GM19351 (cell line): ENCODE measurements around the gene AVPR1A.
"Not testable (repeated sequence)": the region's sequence is repeated elsewhere in the genome, so short reads cannot be mapped to it uniquely, and the experiment has no call there.

Experiments
- ATAC-seq: cut with Tn5 transposase; IDR thresholded peaks from one replicate; pipeline ENCODE4 v1.9.1; 2021; ENCODE audit warnings: mild to moderate bottlenecking, moderate library complexity; ENCODE audit not compliant: unreplicated experiment

AVPR1A gene

GRCh38 chr12:63150713-63151622 is at the start of gene AVPR1A:
AVPR1A (minus strand) TSS chr12:63151201; CDS start chr12:63150836, 365 bp downstream.
- ATAC-seq = no peak

GRCh38 chr12:63196168-63196567 is 45.2 kb upstream of the AVPR1A start:
- no peak for ATAC-seq

- ATAC-seq = no peak
These were observed 28.2 kb upstream of the AVPR1A start for GRCh38 chr12:63179224-63179623.

- no peak for ATAC-seq
These were observed 19.3 kb upstream of the AVPR1A start for GRCh38 chr12:63170321-63170720.

GRCh38 chr12:63167741-63168140 is 16.7 kb upstream of the AVPR1A start:
- ATAC-seq = not testable (repeated sequence)

- ATAC-seq = no peak
These were observed 13.9 kb upstream of the AVPR1A start for GRCh38 chr12:63164911-63165310.

GRCh38 chr12:63163541-63163940 is 12.5 kb upstream of the AVPR1A start:
- no peak for ATAC-seq

GRCh38 chr12:63155375-63155774 is 4.4 kb upstream of the AVPR1A start:
- no peak for ATAC-seq

- ATAC-seq = no peak
These were observed 3.6 kb upstream of the AVPR1A start for GRCh38 chr12:63154560-63154959.

GRCh38 chr12:63152321-63152700 is 1.3 kb upstream of the AVPR1A start:
- no peak for ATAC-seq

GRCh38 chr12:63151623-63152320 is 771 bp upstream of the AVPR1A start:
- ATAC-seq = peak; percentile 81

GRCh38 chr12:63149909-63150712 is 890 bp downstream of the AVPR1A start:
- no peak for ATAC-seq

GRCh38 chr12:63144556-63144955 is 6.4 kb downstream of the AVPR1A start:
- ATAC-seq = no peak

- no peak for ATAC-seq
These were observed 12.5 kb downstream of the AVPR1A start for GRCh38 chr12:63138488-63138887.

GRCh38 chr12:63133981-63134380 is 17.0 kb downstream of the AVPR1A start:
- ATAC-seq = no peak

GRCh38 chr12:63132201-63132600 is 18.8 kb downstream of the AVPR1A start:
- no peak for ATAC-seq

- no peak for ATAC-seq
These were observed 21.1 kb downstream of the AVPR1A start for GRCh38 chr12:63129927-63130326.

- ATAC-seq = no peak
These were observed 26.2 kb downstream of the AVPR1A start for GRCh38 chr12:63124778-63125177.

- ATAC-seq = peak; percentile 72
These were observed 47.4 kb downstream of the AVPR1A start for GRCh38 chr12:63103494-63104131.

- no peak for ATAC-seq
These were observed 49.1 kb downstream of the AVPR1A start for GRCh38 chr12:63101920-63102319.

GRCh38 chr12:63098851-63099250 is 52.1 kb downstream of the AVPR1A start:
- no peak for ATAC-seq
